Stimulated activated CD8-positive, alpha-beta memory T cell treated with anti-CD3 and anti-CD28 coated beads, Interleukin-15, amount 100 ng/mL, for 24 hours (primary cell): ENCODE results near the gene RNF113B.

ENCODE experiments used
- DNase-seq: peaks from one replicate; pipeline ENCODE4 v3.0.0-alpha.2; 2020; ENCODE audit warnings: low read depth

Gene RNF113B

GRCh38 chr13:98173431-98174152 is 3.5 kb downstream of the RNF113B start:
- no peak for DNase-seq

- DNase-seq, result no peak
These were observed 4.3 kb downstream of the RNF113B start for GRCh38 chr13:98172590-98173422.

- DNase-seq, result no peak
These were observed 5.0 kb downstream of the RNF113B start for GRCh38 chr13:98171900-98172589.

GRCh38 chr13:98169331-98169730 is 7.7 kb downstream of the RNF113B start:
- DNase-seq, result no peak

- DNase-seq, result no peak
These were observed 14.1 kb downstream of the RNF113B start for GRCh38 chr13:98162935-98163334.

- DNase-seq, result no peak
These were observed 18.7 kb downstream of the RNF113B start for GRCh38 chr13:98158172-98158899.

- no peak for DNase-seq
These were observed 19.5 kb downstream of the RNF113B start for GRCh38 chr13:98157609-98158008.

- DNase-seq, result no peak
These were observed 19.9 kb downstream of the RNF113B start for GRCh38 chr13:98157188-98157587.

GRCh38 chr13:98156259-98156658 is 20.8 kb downstream of the RNF113B start:
- DNase-seq, result no peak

GRCh38 chr13:98155475-98156109 is 21.5 kb downstream of the RNF113B start:
- DNase-seq, result no peak

GRCh38 chr13:98150832-98151479 is 26.1 kb downstream of the RNF113B start:
- no peak for DNase-seq

GRCh38 chr13:98147521-98147920 is 29.5 kb downstream of the RNF113B start:
- no peak for DNase-seq

GRCh38 chr13:98144801-98145350 is 32.2 kb downstream of the RNF113B start:
- no peak for DNase-seq

GRCh38 chr13:98144027-98144741 is 32.9 kb downstream of the RNF113B start:
- no peak for DNase-seq

- DNase-seq, result no peak
These were observed 33.5 kb downstream of the RNF113B start for GRCh38 chr13:98143601-98144026.

- DNase-seq, result no peak
These were observed 33.9 kb downstream of the RNF113B start for GRCh38 chr13:98143157-98143553.

- DNase-seq, result no peak
These were observed 34.5 kb downstream of the RNF113B start, which contains the start of gene FARP1 for GRCh38 chr13:98142380-98143156. TSS of gene FARP1 (plus strand) at chr13:98143094. CDS start at chr13:98213243, 70,149 bp downstream.

- DNase-seq, result no peak
These were observed 35.3 kb downstream of the RNF113B start for GRCh38 chr13:98141509-98142379.
